ENCODE measurements around the gene ATRN. TPM values are rescaled to one million over a fixed set of nuclear protein-coding genes. Genes with fewer than 3 reads are reported as not detected.

Gene ATRN
- total RNA-seq, 2 experiments from 2014 or later, result 8.8 to 9.1 TPM

DNA sequence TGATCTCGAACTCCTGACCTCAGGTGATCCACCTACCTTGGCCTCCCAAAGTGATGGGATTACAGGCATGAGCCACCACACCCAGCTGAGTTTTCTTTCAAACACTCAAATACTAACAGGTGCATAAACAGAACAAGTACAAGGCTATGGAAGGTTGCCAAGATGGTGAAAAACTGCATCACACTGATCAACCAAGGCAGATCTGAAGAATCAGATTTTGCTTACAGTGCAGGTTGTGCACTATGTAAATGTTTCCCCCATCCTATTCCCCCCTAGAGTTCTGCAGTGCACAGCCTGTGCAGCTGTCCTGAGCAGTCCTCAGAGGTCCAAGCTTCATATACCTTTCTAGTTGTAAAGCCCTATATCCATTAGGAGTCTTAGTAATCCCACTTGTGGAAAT is 119.3 kb downstream of the ATRN start:
- no peaks in the 10 kb centered on the region for H3K9me3 ChIP-seq (ENCODE audit: control insufficient read depth in 1 of 2, insufficient read depth in 1 of 2, low read length in 2 of 2)
- no peaks in the 10 kb centered on the region for H3K27me3 ChIP-seq (ENCODE audit: control insufficient read depth in 1 of 2, insufficient read depth in 2 of 2, low read length in 2 of 2)
- Mint-ChIP-seq H3K27ac (no peak overlapping the region), H3K27me3 (no peaks in the 10 kb centered on the region), H3K36me3 (ENCODE audit: low read depth) (peaks cover 90% of the 10 kb centered on the region), H3K4me1 (ENCODE audit: low read depth) (no peaks in the 10 kb centered on the region), H3K4me3 (no peak overlapping the region), H3K9me3 (no peaks in the 10 kb centered on the region)
- CTCF ChIA-PET, result interaction anchor here (0.5 kb wide), 1 partner anchor 21 kb away, joined by 3 read pairs; no protein-coding TSS in a partner anchor
- peaks cover 39% of the 10 kb centered on the region for H3K36me3 ChIP-seq (ENCODE audit: insufficient read depth, low read length)
- TF ChIP-seq CTCF (IDR thresholded peaks at IDR 0.05), result no peak
- H3K4me3 ChIP-seq (ENCODE audit: low read length), result no peak overlapping the region
- no peaks in the 10 kb centered on the region for H3K4me1 ChIP-seq (ENCODE audit: insufficient read depth, low read length)
- ATAC-seq (ENCODE audit: poor library complexity) (no peak), DNase-seq (no peak)
- H3K27ac ChIP-seq (ENCODE audit: low read depth in 1 of 2, low read length in 2 of 2), result no peak overlapping the region
- POLR2A ChIA-PET, result no interaction called here
- intact Hi-C loops (cut with DNase I, micrococcal nuclease), result no loop called here

GRCh38 chr20:3592931-3593330 is 122.1 kb downstream of the ATRN start:
- TF ChIP-seq CTCF (IDR thresholded peaks at IDR 0.05), result no peak
- Mint-ChIP-seq H3K4me1 (ENCODE audit: low read depth) (no peaks in the 10 kb centered on the region), H3K4me3 (no peak overlapping the region), H3K9me3 (no peaks in the 10 kb centered on the region), H3K27me3 (no peaks in the 10 kb centered on the region), H3K27ac (no peak overlapping the region), H3K36me3 (ENCODE audit: low read depth) (peaks cover 90% of the 10 kb centered on the region)
- POLR2A ChIA-PET, result no interaction called here
- CTCF ChIA-PET, result no interaction called here
- H3K4me3 ChIP-seq (ENCODE audit: low read length), result no peak overlapping the region
- no peaks in the 10 kb centered on the region for H3K4me1 ChIP-seq (ENCODE audit: insufficient read depth, low read length)
- H3K27ac ChIP-seq (ENCODE audit: low read depth in 1 of 2, low read length in 2 of 2), result no peak overlapping the region
- DNase-seq (no peak), ATAC-seq (ENCODE audit: poor library complexity) (no peak)
- intact Hi-C loops (cut with DNase I, micrococcal nuclease), result no loop called here
- no peaks in the 10 kb centered on the region for H3K9me3 ChIP-seq (ENCODE audit: control insufficient read depth in 1 of 2, insufficient read depth in 1 of 2, low read length in 2 of 2)
- peaks cover 43% of the 10 kb centered on the region for H3K36me3 ChIP-seq (ENCODE audit: insufficient read depth, low read length)
- no peaks in the 10 kb centered on the region for H3K27me3 ChIP-seq (ENCODE audit: control insufficient read depth in 1 of 2, insufficient read depth in 2 of 2, low read length in 2 of 2)

GRCh38 chr20:3595541-3595940 is 124.7 kb downstream of the ATRN start:
- DNase-seq (no peak), ATAC-seq (ENCODE audit: poor library complexity) (no peak)
- intact Hi-C loops (cut with DNase I, micrococcal nuclease), result no loop called here
- ChIA-PET POLR2A (interaction anchor here (0.5 kb wide), 1 partner anchor 16 kb away, joined by 3 read pairs; no protein-coding TSS in a partner anchor), CTCF (no interaction called here)
- H3K27me3 ChIP-seq (ENCODE audit: control insufficient read depth in 1 of 2, insufficient read depth in 2 of 2, low read length in 2 of 2), result no peaks in the 10 kb centered on the region
- no peak overlapping the region for H3K4me3 ChIP-seq (ENCODE audit: low read length)
- H3K4me3 Mint-ChIP-seq, result no peak overlapping the region
- peaks cover 52% of the 10 kb centered on the region for H3K36me3 ChIP-seq (ENCODE audit: insufficient read depth, low read length)
- no peak overlapping the region for H3K27ac Mint-ChIP-seq
- no peak for TF ChIP-seq CTCF (IDR thresholded peaks at IDR 0.05)
- peaks cover 91% of the 10 kb centered on the region for H3K36me3 Mint-ChIP-seq (ENCODE audit: low read depth)
- H3K9me3 Mint-ChIP-seq, result no peaks in the 10 kb centered on the region
- no peaks in the 10 kb centered on the region for H3K4me1 ChIP-seq (ENCODE audit: insufficient read depth, low read length)
- no peak overlapping the region for H3K27ac ChIP-seq (ENCODE audit: low read depth in 1 of 2, low read length in 2 of 2)
- H3K4me1 Mint-ChIP-seq (ENCODE audit: low read depth), result no peaks in the 10 kb centered on the region
- no peaks in the 10 kb centered on the region for H3K9me3 ChIP-seq (ENCODE audit: control insufficient read depth in 1 of 2, insufficient read depth in 1 of 2, low read length in 2 of 2)
- H3K27me3 Mint-ChIP-seq, result no peaks in the 10 kb centered on the region
